Nephron progenitor cell (in vitro differentiated cells): ENCODE results near the gene KIRREL3.

ENCODE experiments used
- DNase-seq: peaks from one replicate; pipeline ENCODE4 v3.0.0; 2021
- H3K27ac Mint-ChIP-seq: 2 replicates; pipeline ENCODE4 v1.8.0; 2021; ENCODE audit warnings: mild to moderate bottlenecking, moderate library complexity, mixed read lengths
- H3K27me3 Mint-ChIP-seq: 2 replicates; pipeline ENCODE4 v1.8.0; 2021; ENCODE audit warnings: mild to moderate bottlenecking, low read depth, mixed read lengths; ENCODE audit not compliant: poor library complexity
- H3K36me3 Mint-ChIP-seq: 2 replicates; pipeline ENCODE4 v1.8.0; 2021; ENCODE audit warnings: low read depth, mixed read lengths
- H3K4me1 Mint-ChIP-seq: 2 replicates; pipeline ENCODE4 v1.8.0; 2021; ENCODE audit warnings: mixed read lengths
- H3K4me3 Mint-ChIP-seq: 2 replicates; pipeline ENCODE4 v1.8.0; 2021; ENCODE audit warnings: mild to moderate bottlenecking, moderate library complexity, mixed read lengths
- H3K9me3 Mint-ChIP-seq: 2 replicates; pipeline ENCODE4 v1.8.0; 2021; ENCODE audit warnings: mild to moderate bottlenecking, moderate library complexity, mixed read lengths
- TF ChIP-seq, protein P1 (sequence below): fragments of 200-600 bp; sonication (generic); IDR thresholded peaks from 2 replicates; pipeline ENCODE4 v1.5.0; 2021; ENCODE audit warnings: antibody characterized with exemption

KIRREL3 gene

GRCh38 chr11:126978165-126978564 lies 22.4 kb downstream of the KIRREL3 start:
- TF ChIP-seq, protein P1, sequence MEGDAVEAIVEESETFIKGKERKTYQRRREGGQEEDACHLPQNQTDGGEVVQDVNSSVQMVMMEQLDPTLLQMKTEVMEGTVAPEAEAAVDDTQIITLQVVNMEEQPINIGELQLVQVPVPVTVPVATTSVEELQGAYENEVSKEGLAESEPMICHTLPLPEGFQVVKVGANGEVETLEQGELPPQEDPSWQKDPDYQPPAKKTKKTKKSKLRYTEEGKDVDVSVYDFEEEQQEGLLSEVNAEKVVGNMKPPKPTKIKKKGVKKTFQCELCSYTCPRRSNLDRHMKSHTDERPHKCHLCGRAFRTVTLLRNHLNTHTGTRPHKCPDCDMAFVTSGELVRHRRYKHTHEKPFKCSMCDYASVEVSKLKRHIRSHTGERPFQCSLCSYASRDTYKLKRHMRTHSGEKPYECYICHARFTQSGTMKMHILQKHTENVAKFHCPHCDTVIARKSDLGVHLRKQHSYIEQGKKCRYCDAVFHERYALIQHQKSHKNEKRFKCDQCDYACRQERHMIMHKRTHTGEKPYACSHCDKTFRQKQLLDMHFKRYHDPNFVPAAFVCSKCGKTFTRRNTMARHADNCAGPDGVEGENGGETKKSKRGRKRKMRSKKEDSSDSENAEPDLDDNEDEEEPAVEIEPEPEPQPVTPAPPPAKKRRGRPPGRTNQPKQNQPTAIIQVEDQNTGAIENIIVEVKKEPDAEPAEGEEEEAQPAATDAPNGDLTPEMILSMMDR = no peak
- Mint-ChIP-seq H3K4me1 (peaks cover 12% of the 10 kb centered on the region), H3K4me3 (no peak overlapping the region), H3K9me3 (peaks cover 4% of the 10 kb centered on the region), H3K36me3 (peaks cover 6% of the 10 kb centered on the region), H3K27me3 (peaks cover 18% of the 10 kb centered on the region), H3K27ac (no peak overlapping the region)
- DNase-seq = no peak

DNA sequence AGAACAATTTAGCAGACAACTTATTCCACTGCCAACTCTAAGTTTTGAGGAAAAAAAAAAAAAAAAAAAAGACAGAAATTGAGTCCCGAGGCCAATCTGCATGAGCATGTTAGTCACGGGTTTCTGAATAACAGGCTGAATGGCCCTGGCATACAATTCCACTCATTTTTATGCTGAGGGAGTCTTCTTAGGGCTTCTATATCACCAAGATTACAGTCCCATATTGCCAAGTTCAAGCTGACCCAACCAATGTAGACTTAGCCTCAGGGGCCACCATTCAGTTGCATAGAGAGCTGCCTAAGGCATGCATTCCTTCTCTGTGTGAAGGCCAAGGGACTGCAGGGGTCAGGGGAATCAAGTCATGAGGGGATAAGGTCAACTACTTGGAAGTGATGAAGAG lies 27.5 kb downstream of the KIRREL3 start:
- Mint-ChIP-seq H3K27me3 (peaks cover 15% of the 10 kb centered on the region), H3K36me3 (peaks cover 19% of the 10 kb centered on the region), H3K4me3 (no peak overlapping the region), H3K9me3 (peaks cover 22% of the 10 kb centered on the region), H3K4me1 (peaks cover 24% of the 10 kb centered on the region), H3K27ac (no peak overlapping the region)
- TF ChIP-seq, protein P1 = no peak
- DNase-seq = no peak

- DNase-seq = no peak
- H3K9me3 Mint-ChIP-seq = peaks cover 22% of the 10 kb centered on the region
- H3K36me3 Mint-ChIP-seq = peaks cover 19% of the 10 kb centered on the region
- H3K4me1 Mint-ChIP-seq = peaks cover 20% of the 10 kb centered on the region
- H3K27ac Mint-ChIP-seq = no peak overlapping the region
- H3K27me3 Mint-ChIP-seq = peaks cover 3% of the 10 kb centered on the region
- no peak overlapping the region for H3K4me3 Mint-ChIP-seq
- TF ChIP-seq, protein P1 = no peak
Observed at GRCh38 chr11:126971305-126971704, 29.3 kb downstream of the KIRREL3 start.

DNA sequence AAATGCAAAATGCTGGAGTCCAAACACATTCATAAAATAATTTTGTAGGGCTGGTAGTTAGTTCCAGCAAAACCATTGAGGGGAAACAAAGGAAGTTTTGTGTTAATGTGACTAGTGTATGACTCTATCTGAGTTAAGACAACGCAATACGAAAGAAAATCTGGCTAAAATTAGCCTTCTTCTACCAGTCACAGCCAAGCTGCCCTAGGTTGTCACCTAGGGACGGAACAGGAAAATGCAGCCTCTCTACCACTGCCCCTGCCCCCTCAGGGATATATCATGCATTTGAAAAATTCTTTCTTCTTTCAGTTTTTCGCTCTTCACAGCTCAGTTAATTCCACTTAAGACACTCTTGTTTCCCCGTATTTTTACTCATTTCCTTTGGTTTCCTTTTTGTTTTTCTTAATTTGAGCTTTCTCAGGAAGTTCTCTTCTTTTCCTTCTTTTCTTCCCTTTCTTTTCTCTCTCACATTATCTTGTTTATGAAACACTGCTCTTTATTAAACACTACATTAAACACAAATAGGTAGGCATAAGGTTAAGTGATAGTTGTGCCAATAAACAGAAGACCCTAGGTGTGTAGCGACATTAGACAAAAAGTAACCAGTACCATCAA lies 30.6 kb downstream of the KIRREL3 start:
- Mint-ChIP-seq H3K36me3 (peaks cover 19% of the 10 kb centered on the region), H3K9me3 (peaks cover 22% of the 10 kb centered on the region), H3K4me3 (no peak overlapping the region), H3K4me1 (peaks cover 20% of the 10 kb centered on the region), H3K27ac (peak overlapping the region; percentile 14), H3K27me3 (peaks cover 3% of the 10 kb centered on the region)
- TF ChIP-seq, protein P1 = peak; percentile 66
- DNase-seq = peak; percentile 18

- TF ChIP-seq, protein P1 = no peak
- Mint-ChIP-seq H3K4me3 (no peak overlapping the region), H3K9me3 (peaks cover 22% of the 10 kb centered on the region), H3K4me1 (peaks cover 20% of the 10 kb centered on the region), H3K36me3 (peaks cover 19% of the 10 kb centered on the region), H3K27ac (no peak overlapping the region), H3K27me3 (peaks cover 3% of the 10 kb centered on the region)
- DNase-seq = no peak
Observed at GRCh38 chr11:126968915-126969314, 31.7 kb downstream of the KIRREL3 start.

DNA sequence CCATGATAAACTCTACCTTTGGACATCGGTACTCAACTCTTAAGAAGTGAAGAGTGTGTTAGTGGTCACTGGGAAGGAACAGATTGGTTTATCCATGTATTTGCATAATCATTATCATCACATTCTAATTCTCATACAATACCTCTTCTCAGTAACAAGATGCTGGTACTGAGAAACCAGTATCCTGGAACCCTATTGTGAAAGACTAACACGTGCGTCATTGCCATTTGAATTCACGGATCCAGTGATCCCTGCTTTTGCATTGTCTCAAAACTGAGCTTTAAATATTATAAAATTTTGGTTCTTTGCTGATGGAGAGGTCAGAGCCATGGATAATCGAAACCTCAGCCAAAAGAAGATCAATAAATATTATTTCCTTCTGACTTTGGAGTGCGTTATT lies 35.2 kb downstream of the KIRREL3 start:
- H3K4me3 Mint-ChIP-seq = no peak overlapping the region
- H3K9me3 Mint-ChIP-seq = peaks cover 17% of the 10 kb centered on the region
- peaks cover 15% of the 10 kb centered on the region for H3K36me3 Mint-ChIP-seq
- H3K27ac Mint-ChIP-seq = no peak overlapping the region
- no peak for DNase-seq
- TF ChIP-seq, protein P1 = no peak
- H3K4me1 Mint-ChIP-seq = peaks cover 25% of the 10 kb centered on the region
- H3K27me3 Mint-ChIP-seq = no peaks in the 10 kb centered on the region
